Epidermal melanocyte (primary cell): ENCODE measurements around the gene NBPF12.
"Not testable (repeated sequence)": the region's sequence is repeated elsewhere in the genome, so short reads cannot be mapped to it uniquely, and the experiment has no call there.

Experiments
- DNase-seq: peaks from one replicate; pipeline ENCODE4 v3.0.0; 2011; ENCODE audit warnings: low spot score; ENCODE audit not compliant: insufficient read length

Gene NBPF12, protein sequence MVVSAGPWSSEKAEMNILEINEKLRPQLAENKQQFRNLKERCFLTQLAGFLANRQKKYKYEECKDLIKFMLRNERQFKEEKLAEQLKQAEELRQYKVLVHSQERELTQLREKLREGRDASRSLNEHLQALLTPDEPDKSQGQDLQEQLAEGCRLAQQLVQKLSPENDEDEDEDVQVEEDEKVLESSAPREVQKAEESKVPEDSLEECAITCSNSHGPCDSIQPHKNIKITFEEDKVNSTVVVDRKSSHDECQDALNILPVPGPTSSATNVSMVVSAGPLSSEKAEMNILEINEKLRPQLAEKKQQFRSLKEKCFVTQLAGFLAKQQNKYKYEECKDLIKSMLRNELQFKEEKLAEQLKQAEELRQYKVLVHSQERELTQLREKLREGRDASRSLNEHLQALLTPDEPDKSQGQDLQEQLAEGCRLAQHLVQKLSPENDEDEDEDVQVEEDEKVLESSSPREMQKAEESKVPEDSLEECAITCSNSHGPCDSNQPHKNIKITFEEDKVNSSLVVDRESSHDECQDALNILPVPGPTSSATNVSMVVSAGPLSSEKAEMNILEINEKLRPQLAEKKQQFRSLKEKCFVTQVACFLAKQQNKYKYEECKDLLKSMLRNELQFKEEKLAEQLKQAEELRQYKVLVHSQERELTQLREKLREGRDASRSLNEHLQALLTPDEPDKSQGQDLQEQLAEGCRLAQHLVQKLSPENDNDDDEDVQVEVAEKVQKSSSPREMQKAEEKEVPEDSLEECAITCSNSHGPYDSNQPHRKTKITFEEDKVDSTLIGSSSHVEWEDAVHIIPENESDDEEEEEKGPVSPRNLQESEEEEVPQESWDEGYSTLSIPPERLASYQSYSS (N-terminal part only)

DNA sequence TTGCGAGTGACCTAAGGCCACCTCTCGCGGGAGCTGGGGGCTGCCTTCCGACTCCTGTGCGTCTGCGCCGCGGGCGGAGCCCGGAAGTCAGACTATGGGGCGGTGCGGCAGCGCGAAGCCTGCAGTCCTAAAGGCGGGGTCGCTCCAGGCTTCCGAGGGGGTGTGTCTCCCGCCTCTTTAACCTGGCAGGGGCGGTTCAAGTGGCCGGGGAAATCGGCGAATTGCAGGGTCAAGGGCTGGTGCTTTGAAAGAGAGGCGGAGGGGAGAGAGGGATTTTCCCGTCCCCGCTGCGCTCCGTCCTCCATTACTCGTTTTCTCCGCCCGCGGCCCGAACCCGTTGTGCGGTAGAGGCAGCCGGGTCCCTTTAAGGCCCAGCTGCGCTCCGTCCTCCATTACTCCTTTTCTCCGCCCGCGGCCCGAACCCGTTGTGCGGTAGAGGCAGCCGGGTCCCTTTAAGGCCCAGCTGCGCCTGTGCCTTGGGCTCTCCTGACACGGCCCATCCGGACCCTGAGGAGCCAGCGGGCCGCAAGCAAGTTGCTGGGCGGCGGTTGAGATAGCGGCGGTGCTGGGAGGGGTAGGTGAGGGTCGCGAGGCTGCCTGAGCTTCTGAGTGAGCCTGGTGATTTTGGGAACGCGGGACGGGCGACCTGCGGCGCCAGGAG, at the start of gene NBPF12:
Gene NBPF12, plus strand, starts transcription at position 83 of the 661 bp plus-strand sequence. CDS start 21,820 bp downstream, outside the sequence.
- peak; percentile 35 for DNase-seq

DNA sequence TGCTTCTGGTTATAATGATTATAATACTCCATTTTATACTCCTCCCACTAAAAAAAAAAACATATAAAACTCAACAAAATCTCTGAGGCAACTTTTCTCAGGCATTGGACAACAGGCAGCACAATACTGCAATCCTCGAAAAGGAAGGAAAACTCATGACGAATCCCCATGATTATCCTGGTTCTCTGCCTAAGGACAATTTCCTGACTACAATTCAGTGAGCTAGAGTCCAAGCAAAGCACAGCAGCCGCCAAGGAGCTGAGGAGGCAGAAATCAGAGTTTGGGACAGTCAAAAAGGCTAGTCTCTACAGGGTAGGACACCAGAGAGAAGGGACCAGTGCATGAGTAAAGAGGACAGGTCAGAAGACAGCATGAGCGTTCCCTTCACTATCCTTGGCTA, 46.8 kb upstream of the NBPF12 start:
- DNase-seq: not testable (repeated sequence)

DNA sequence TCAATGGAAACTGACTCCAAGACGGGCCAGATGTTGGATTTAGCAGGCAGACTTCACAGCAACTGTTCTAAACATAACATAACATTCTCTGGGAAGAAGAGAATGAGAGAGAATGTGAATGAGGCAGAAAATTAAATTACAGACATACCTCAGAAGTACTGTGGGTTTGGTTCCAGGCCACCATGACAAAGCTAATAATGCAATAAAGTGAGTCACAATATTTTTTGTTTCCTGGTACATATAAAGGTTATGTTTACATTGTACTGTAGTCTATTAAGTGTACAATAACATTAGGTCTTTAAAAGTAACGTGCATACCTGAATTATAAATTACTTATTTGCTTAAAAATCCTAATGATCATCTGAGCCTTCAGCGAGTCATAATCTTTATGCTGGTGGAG, 45.8 kb upstream of the NBPF12 start:
- DNase-seq: not testable (repeated sequence)

DNA sequence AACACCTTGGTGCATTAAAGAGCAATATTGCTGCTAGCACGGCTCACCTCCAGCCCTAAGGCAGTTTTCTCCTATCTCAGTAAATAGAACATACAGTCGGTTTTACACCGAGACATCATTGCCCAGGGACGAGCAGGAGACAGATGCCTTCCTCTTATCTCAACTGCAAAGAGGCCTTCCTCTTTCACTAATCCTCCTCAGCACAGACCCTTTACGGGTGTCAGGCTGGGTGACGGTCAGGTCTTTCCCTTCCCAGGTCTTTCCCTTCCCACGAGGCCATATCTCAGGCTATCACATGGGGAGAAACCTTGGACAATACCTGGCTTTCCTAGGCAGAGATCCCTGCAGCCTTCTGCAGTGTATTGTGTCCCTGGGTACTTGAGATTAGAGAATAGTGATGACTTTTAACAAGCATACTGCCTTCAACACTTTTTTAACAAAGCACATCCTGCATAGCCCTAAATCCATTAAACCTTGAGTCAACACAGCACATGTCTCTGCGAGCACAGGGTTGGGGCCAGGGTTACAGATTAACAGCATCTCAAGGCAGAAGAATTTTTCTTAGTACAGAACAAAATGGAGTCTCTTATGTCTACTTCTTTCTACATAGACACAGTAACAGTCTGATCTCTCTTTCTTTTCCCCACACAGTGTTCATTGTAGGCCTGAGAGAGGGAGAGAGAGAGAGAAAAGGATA, 30.4 kb upstream of the NBPF12 start:
- not testable (repeated sequence) for DNase-seq

DNA sequence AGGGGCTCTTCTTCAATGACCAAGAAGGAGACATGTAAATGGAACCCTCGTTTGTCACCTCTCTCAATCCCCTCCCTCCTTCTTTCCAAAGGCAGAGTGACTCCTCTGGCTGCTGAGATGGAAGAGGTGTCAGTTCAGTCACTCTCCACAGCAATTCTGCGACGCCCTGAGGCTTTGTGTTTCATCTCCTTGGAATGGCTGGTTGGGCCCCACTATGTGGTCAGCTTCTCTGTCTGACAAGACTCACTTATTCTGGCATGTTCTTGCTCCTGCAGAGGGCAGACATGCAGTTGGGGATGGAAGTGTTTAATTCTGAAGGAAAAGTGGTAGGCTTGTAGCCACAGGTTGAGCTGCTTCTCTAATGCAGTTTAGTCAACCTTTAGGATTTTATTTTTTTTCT, 25.1 kb upstream of the NBPF12 start:
- DNase-seq: not testable (repeated sequence)

DNA sequence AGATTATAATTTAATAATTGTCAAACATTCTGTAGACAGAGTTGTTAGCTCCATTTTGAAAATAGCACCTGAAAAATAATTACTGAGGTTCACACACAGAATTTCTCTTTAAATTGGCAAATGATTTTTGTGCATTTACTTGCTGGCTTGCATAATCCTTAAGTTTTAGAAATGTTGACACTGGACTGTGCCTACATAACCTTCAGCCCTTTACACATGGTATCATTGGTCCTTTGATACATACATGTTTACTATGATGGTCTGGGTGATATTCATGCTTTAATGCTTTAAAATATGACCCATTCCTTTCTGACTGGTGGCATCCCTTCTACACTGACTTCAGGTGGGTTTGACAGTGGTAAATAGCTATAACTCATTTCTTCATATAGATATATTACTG, 17.3 kb upstream of the NBPF12 start:
- DNase-seq: not testable (repeated sequence)

DNA sequence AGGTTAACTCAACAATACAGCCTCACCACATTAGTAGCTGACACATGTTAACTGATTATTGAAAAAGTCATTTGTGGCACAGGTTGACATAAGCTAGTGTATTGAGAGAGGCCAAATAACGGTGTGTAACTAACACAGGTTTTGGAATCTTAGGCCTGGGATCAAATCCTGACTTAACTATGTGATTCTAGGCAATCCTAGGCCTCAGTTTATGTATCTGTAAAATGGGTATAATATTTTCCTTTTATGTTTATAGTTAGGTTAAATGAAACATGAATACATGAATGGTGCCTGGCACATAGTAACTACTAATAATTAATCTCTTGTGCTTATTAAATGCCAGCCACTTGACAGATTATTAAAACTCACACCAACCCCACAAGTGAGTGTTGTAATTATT, 15.5 kb upstream of the NBPF12 start:
- DNase-seq: not testable (repeated sequence)

DNA sequence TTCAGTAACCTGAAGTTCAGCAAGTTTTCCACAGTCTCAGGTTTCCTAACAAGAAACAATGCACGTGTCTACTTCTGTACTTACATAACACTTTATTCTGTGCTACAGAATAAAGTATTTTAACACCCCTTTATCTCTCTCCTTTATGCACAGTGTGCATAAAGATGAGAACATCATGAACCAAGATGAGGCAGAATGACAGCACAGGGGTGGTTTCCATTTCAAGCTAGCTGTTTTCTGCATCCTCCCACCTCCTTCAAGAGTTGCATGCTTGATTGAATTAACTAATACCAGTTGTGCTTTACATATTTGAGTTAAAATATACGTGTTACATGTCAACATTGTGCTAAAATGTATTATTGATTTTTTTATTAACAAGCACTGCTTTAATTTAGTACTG, 14.0 kb upstream of the NBPF12 start:
- DNase-seq: not testable (repeated sequence)

DNA sequence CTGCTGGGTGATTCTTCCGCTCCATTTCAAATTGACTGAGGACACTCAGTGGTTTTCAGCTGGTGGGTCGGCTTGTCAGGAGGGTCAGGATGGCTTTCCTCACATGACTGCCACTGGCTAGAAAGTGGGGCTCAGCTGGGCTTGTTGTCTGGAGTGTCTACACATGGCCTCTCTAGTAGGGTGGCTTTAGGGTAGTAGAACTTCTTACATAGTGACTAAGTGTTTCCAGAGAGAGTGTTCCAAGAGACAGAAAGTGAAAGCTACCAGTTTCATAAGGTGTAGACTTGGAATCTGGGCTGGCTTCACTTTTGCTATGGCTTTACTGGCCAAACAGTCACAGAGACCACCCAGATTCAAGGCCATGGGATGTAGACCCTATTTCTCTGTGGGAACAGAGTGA, 11.7 kb upstream of the NBPF12 start:
- not testable (repeated sequence) for DNase-seq

DNA sequence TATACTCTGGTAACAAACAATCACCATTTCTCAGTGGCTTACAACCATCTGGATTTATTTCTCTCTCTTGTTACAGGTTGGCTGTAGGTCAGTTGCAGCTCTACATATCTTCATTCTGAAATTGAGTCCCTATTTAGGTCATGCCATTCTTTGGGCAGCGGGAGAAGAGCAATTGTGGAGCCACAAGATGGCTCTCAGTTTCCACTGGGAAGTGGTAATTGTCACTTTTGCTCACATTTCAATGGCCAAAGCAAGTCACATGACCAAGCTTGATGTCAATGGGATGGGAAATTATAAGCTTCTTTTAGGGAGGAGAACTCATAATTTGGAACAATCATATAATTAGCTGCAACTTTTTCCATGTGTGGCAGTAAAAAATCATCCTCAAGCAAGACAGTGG, 7.9 kb upstream of the NBPF12 start:
- not testable (repeated sequence) for DNase-seq

DNA sequence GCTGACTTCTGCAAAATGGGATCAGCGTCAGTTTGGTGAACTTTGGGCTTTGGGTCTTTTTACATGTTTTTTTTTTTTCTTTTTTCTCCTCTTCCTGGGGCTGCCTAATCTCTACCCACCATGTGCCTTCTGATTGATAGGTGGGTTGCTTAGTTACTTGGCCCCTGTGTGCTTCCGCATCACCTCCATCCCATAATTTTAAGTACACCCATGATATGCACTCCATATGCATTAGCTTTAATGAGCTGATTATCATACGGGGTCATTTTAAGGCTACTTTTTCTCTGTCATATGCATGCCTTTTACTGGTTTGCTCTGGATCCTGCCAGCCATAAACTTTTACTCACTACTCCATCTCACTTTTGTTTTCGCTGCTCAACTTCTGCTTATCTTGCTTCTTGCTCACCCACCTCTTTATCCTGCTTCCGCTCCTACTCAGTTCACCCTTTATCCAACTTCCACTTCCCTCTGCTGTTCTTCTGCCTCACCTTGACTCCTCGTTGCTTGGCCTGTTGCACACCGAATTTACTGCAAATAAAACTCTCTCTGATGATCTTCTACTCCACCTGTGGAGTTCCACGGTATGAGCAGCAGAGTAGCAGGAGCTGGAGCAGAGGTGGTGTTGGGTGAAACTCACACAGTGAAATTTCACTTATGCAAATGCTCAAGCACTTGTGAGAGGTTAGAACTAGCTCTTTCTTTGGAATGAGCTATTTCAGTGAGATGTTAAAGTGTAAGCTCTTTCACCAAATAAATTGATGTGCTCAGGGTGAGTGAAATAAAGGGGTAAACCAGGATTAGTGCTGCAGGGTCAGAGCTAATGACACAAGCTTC, 3.5 kb upstream of the NBPF12 start:
- not testable (repeated sequence) for DNase-seq

DNA sequence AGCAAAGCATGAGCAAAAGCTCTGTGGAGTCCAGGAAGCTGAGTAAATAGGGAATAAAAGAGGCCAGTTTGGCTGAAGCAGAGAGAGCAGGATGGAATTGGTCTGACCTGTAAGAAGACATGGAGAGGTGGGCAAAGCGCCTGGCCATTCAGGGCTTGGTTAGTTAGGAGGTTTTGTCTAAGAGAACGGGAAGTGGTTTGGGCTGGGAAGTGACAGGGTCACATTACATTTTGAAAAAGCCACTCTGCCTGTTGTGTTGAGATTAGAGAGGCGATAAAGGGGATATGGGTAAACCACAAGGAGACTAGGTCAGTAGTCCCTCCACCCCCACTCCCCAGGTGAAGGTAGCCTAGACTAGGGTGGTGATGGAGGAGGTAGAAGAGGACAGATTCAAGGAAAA, 662 bp upstream of the NBPF12 start:
- not testable (repeated sequence) for DNase-seq

DNA sequence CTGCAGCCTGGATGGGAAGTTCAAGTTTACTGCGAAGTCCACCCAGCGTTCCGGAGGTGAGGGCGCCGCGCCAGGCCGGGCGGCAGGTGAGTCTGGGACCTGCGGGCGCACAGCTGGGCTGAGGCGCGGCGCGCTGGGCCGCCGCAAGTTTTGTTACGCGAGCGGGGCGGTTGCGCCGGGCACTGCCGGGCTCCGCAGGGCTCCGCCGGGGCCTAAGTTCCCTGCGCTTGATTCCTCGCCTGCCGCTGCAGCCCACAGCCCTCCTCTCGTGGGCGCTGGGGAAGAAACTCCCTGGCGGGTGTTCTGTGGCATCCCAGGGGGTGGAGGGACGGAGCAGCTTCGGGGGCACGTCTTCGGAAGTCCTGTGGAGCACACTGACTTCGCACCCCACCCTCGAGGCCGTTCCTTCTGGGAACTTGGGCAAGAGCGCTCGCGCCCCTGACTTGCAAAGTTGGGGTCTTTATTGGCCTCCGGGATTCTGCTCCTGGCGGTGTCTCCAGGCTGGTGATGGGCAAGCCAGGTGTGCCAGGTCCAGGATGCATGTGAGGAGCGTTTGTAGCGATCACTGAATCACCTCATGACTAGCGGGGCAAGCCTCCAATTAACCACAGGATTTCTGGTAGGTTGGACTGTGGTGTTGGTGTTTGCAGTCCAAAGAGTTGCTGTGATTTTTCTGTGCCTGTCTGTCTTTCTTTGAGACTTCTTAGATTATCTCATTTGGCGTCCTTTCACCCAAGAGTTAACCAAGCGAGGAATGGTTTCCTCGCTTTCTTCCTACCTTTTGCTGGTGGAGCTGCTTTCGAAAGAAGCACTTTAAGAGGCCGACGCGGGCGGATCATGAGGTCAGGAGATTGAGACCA, 1.0 kb downstream of the NBPF12 start:
- DNase-seq: not testable (repeated sequence)

DNA sequence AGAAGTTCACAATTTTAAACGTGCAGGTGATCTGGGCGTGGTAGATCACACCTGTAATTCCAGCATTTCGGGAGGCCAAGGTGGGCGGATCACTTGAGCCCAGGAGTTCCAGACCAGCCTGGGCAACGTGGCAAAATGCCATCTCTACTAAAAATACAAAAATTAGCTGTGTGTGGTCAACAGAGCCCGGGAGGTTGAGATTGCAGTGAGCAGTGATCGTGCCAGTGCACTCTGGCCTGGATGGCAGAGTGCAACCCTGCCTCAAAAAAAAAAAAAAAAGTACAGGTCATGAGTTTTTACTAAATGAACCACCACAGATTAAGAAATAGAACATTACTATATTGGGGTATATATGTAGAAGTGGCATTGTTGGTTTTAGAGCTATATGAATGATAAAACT, 2.2 kb downstream of the NBPF12 start:
- not testable (repeated sequence) for DNase-seq

DNA sequence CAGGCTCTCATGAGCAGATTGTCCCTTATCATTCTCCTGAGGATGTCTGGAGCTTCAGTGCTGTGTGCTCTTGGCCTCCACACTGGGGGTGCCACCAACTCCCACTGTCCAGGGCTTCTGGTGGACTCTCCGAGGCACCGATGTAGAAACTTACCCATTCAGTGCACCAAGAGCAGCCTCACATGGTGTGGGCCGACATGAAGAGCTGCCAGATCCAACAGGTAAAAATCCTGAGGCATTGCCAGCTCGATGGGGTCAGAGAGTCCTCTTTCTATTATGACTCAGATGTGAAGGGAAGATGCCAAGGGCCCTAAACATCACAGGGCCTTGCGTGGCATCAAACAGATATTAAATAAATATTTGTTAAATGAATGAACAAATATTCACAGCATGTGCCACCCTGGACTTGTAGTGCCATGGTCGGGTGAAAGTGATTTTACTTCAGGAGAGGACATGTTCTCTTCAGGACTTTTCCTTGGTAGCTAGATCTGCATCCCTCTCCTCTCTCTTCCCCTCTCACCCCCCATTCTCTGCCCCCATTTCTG, 5.3 kb downstream of the NBPF12 start:
- DNase-seq: not testable (repeated sequence)

DNA sequence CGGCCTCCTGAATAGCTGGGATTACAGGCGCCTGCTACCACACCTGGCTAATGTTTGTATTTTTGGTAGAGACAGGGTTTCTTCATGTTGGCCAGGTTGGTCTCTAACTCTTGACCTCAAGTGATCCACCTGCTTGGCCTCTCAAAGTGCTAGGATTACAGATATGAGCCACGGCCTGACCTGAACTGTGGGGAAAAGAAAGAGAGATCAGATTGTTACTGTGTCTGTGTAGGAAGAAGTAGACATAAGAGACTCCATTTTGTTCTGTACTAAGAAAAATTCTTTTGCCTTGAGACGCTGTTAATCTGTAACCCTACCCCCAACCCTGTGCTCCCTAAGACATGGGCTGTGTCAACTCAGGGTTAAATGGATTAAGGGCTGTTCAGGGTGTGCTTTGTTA, 10.0 kb downstream of the NBPF12 start:
- not testable (repeated sequence) for DNase-seq

DNA sequence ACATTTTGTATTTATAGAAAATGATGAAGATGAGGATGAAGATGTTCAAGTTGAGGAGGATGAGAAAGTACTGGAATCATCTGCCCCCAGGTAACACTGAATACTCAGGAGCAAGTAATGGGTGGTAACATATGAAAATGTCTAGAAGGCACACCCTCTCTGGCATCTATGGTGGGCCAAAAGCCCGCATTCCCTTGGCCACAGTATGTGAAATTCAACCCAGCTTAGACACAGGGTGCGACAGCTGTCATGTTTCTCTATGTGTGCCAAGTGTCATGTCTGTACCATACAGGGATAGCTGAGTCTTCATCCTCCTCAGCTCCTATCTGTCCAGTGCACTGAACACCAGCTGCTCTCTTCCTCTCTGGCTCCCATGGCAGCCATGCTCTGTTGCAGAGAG, 26.2 kb downstream of the NBPF12 start:
- DNase-seq: not testable (repeated sequence)

DNA sequence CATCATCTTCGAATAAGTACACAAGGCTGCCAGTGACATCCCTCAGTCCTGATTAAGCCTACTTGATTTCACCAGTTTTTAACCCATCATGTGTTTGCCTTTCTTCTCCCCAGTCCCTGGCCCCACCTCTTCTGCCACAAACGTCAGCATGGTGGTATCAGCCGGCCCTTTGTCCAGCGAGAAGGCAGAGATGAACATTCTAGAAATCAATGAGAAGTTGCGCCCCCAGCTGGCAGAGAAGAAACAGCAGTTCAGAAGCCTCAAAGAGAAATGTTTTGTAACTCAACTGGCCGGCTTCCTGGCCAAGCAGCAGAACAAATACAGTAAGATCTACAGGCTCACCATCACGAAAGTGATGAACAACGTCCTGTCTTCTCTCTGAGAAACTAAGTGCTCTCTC, 28.2 kb downstream of the NBPF12 start:
- DNase-seq: not testable (repeated sequence)

DNA sequence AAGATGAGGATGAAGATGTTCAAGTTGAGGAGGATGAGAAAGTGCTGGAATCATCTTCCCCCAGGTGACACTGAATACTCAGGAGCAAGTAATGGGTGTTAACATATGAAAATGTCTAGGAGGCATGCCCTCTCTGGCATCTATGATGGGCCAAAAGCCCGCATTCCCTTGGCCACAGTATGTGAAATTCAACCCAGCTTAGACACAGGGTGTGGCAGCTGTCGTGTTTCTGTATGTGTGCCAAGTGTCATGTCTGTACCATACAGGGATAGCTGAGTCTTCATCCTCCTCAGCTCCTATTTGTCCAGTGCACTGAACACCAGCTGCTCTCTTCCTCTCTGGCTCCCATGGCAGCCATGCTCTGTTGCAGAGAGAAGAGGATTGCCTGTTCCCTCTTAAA, 32.5 kb downstream of the NBPF12 start:
- DNase-seq: not testable (repeated sequence)
